GM20431 (cell line): ENCODE measurements around the gene BICD1.
"Not testable (repeated sequence)": the region's sequence is repeated elsewhere in the genome, so short reads cannot be mapped to it uniquely, and the experiment has no call there.

Source experiments
- in situ Hi-C: fragments of 300-500 bp; cut with MseI, MboI; formaldehyde crosslinking; loops from one replicate; pipeline ENCODE4 v1.15.0; 2020; ENCODE audit warnings: low sequenced_read_pairs; ENCODE audit not compliant: unreplicated experiment

Gene BICD1

GRCh38 chr12:32178341-32179010 lies 71.8 kb downstream of the BICD1 start:
- in situ Hi-C loops, result no loop called here

GRCh38 chr12:32179011-32179395 lies 72.4 kb downstream of the BICD1 start:
- in situ Hi-C loops, result no loop called here

- in situ Hi-C loops, result no loop called here
Observed at GRCh38 chr12:32181498-32182175, 75.0 kb downstream of the BICD1 start.

GRCh38 chr12:32183650-32184049 lies 77.0 kb downstream of the BICD1 start:
- in situ Hi-C loops, result no loop called here

GRCh38 chr12:32187127-32187526 lies 80.5 kb downstream of the BICD1 start:
- in situ Hi-C loops, result not testable (repeated sequence)

- in situ Hi-C loops, result no loop called here
Observed at GRCh38 chr12:32191445-32191844, 84.8 kb downstream of the BICD1 start.

GRCh38 chr12:32196250-32197198 lies 89.9 kb downstream of the BICD1 start:
- in situ Hi-C loops, result no loop called here

GRCh38 chr12:32197421-32197820 lies 90.8 kb downstream of the BICD1 start:
- in situ Hi-C loops, result no loop called here

GRCh38 chr12:32198555-32198954 lies 91.9 kb downstream of the BICD1 start:
- in situ Hi-C loops, result no loop called here

GRCh38 chr12:32201096-32201495 lies 94.4 kb downstream of the BICD1 start:
- in situ Hi-C loops, result no loop called here

GRCh38 chr12:32201976-32202375 lies 95.3 kb downstream of the BICD1 start:
- in situ Hi-C loops, result no loop called here

- in situ Hi-C loops, result no loop called here
Observed at GRCh38 chr12:32205731-32206130, 99.1 kb downstream of the BICD1 start.

- in situ Hi-C loops, result no loop called here
Observed at GRCh38 chr12:32208355-32208754, 101.7 kb downstream of the BICD1 start.

- in situ Hi-C loops, result no loop called here
Observed at GRCh38 chr12:32211066-32211899, 104.6 kb downstream of the BICD1 start.

- in situ Hi-C loops, result no loop called here
Observed at GRCh38 chr12:32211900-32212156, 105.2 kb downstream of the BICD1 start.

- in situ Hi-C loops, result no loop called here
Observed at GRCh38 chr12:32214723-32215122, 108.1 kb downstream of the BICD1 start.

- in situ Hi-C loops, result no loop called here
Observed at GRCh38 chr12:32217354-32218310, 111.0 kb downstream of the BICD1 start.

GRCh38 chr12:32223941-32224340 lies 117.3 kb downstream of the BICD1 start:
- in situ Hi-C loops, result no loop called here

- in situ Hi-C loops, result no loop called here
Observed at GRCh38 chr12:32226768-32227167, 120.1 kb downstream of the BICD1 start.
